SKM-1 (cell line): Measurements from ENCODE around the gene AUP1.

Experiments used
- DNase-seq: peaks from one replicate; lab custom pipeline; 2025; ENCODE audit not compliant: unreplicated experiment; lab: John Stamatoyannopoulos, UW

The AUP1 gene

GRCh38 chr2:74536166-74536950 is 6.9 kb upstream of the AUP1 start:
- DNase-seq = no peak

- no peak for DNase-seq
Measured at GRCh38 chr2:74535440-74535965, 6.0 kb upstream of the AUP1 start.

- DNase-seq = no peak
Measured at GRCh38 chr2:74534411-74534810, 4.9 kb upstream of the AUP1 start.

GRCh38 chr2:74533464-74533863 is 4.0 kb upstream of the AUP1 start:
- no peak for DNase-seq

- DNase-seq = no peak
Measured at GRCh38 chr2:74532222-74532621, 2.7 kb upstream of the AUP1 start.

GRCh38 chr2:74531666-74532065 is 2.2 kb upstream of the AUP1 start:
- no peak for DNase-seq

GRCh38 chr2:74530239-74531187 is 1.0 kb upstream of the AUP1 start:
- no peak for DNase-seq

GRCh38 chr2:74528600-74529356 is 728 bp downstream of the AUP1 start:
- DNase-seq = no peak

GRCh38 chr2:74527741-74528140 is 1.8 kb downstream of the AUP1 start:
- no peak for DNase-seq

GRCh38 chr2:74526649-74527230 is 2.8 kb downstream of the AUP1 start:
- DNase-seq = no peak

- peak; percentile 49 for DNase-seq
Measured at GRCh38 chr2:74525717-74526648, 3.5 kb downstream of the AUP1 start, which contains the start of gene DQX1. TSS of gene DQX1 (minus strand) at chr2:74526231. CDS start at chr2:74525729, 502 bp downstream.

- no peak for DNase-seq
Measured at GRCh38 chr2:74524955-74525716, 4.4 kb downstream of the AUP1 start.

GRCh38 chr2:74524005-74524404 is 5.5 kb downstream of the AUP1 start:
- no peak for DNase-seq

- no peak for DNase-seq
Measured at GRCh38 chr2:74522516-74522915, 7.0 kb downstream of the AUP1 start.

GRCh38 chr2:74516650-74517049 is 12.9 kb downstream of the AUP1 start:
- no peak for DNase-seq

GRCh38 chr2:74515981-74516633 is 13.4 kb downstream of the AUP1 start:
- no peak for DNase-seq

GRCh38 chr2:74515271-74515980 is 14.1 kb downstream of the AUP1 start:
- DNase-seq = no peak
